MM.1S (cell line): ENCODE results near the gene CTU1.

Experiments
- DNase-seq: peaks from one replicate; pipeline ENCODE4 v3.0.0-alpha.2; 2015
- H2AFZ ChIP-seq: fragments of 300-600 bp; sonication (generic); 2 replicates; pipeline ENCODE4 v1.6.0; 2016; ENCODE audit warnings: antibody characterized with exemption, low read length
- H3F3A ChIP-seq: fragments of 300-600 bp; sonication (generic); 2 replicates; pipeline ENCODE4 v1.6.1; 2016; ENCODE audit warnings: mild to moderate bottlenecking, antibody characterized with exemption, low read length, moderate library complexity, mixed read lengths; ENCODE audit not compliant: insufficient read depth
- H3K27ac ChIP-seq: fragments of 300-600 bp; sonication (generic); 2 replicates; pipeline ENCODE4 v1.5.1; 2016; ENCODE audit warnings: mild to moderate bottlenecking, low read length
- H3K27me3 ChIP-seq: fragments of 300-600 bp; sonication (generic); replicated peaks from 2 replicates; pipeline ENCODE4 v1.6.0; 2016; ENCODE audit warnings: low read length; ENCODE audit not compliant: insufficient read depth
- H3K36me3 ChIP-seq: fragments of 300-600 bp; sonication (generic); replicated peaks from 2 replicates; pipeline ENCODE4 v1.6.1; 2016; ENCODE audit warnings: mild to moderate bottlenecking, low read length, mixed read lengths; ENCODE audit not compliant: insufficient read depth
- H3K4me1 ChIP-seq: fragments of 300-600 bp; sonication (generic); 2 replicates; pipeline ENCODE4 v1.6.1; 2016; ENCODE audit warnings: low read length, mixed read lengths
- H3K4me2 ChIP-seq: fragments of 300-600 bp; sonication (generic); 2 replicates; pipeline ENCODE4 v1.6.0; 2016; ENCODE audit warnings: low read depth, low read length
- H3K4me3 ChIP-seq: fragments of 300-600 bp; sonication (generic); 2 replicates; pipeline ENCODE4 v1.5.1; 2016; ENCODE audit warnings: low read length, mixed read lengths
- H3K79me2 ChIP-seq: fragments of 300-600 bp; sonication (generic); 2 replicates; pipeline ENCODE4 v1.6.1; 2016; ENCODE audit warnings: mixed run types, low read length, mixed read lengths
- H3K9ac ChIP-seq: fragments of 300-600 bp; sonication (generic); 2 replicates; pipeline ENCODE4 v1.6.1; 2016; ENCODE audit warnings: low read length, mixed read lengths
- H3K9me2 ChIP-seq: fragments of 300-600 bp; sonication (generic); replicated peaks from 2 replicates; pipeline ENCODE4 v1.6.1; 2016; ENCODE audit warnings: mild to moderate bottlenecking, low read length, mixed read lengths; ENCODE audit not compliant: insufficient read depth
- H3K9me3 ChIP-seq: fragments of 300-600 bp; sonication (generic); replicated peaks from 2 replicates; pipeline ENCODE4 v1.6.1; 2016; ENCODE audit warnings: mild to moderate bottlenecking, low read length, mixed read lengths; ENCODE audit not compliant: insufficient read depth
- H4K20me1 ChIP-seq: fragments of 300-600 bp; sonication (generic); 2 replicates; pipeline ENCODE4 v1.6.1; 2016; ENCODE audit warnings: mild to moderate bottlenecking, low read length, moderate library complexity, mixed read lengths; ENCODE audit not compliant: insufficient read depth
- EZH2 ChIP-seq: fragments of 300-600 bp; sonication (generic); optimal IDR thresholded peaks from 2 replicates; pipeline ENCODE3; 2017; ENCODE audit warnings: low read depth, mild to moderate bottlenecking, antibody characterized with exemption, low read length, mixed read lengths
- EZH2phosphoT487 ChIP-seq: fragments of 300-600 bp; sonication (generic); IDR thresholded peaks from 2 replicates; pipeline ENCODE4 v1.6.1; 2018; ENCODE audit warnings: antibody characterized with exemption, low read length
- TF ChIP-seq, protein P1 (sequence below): fragments of 300-600 bp; sonication (generic); IDR thresholded peaks from 2 replicates; pipeline ENCODE4 v1.5.1; 2016; ENCODE audit warnings: antibody characterized with exemption, low read length, mixed read lengths

The CTU1 gene

DNA sequence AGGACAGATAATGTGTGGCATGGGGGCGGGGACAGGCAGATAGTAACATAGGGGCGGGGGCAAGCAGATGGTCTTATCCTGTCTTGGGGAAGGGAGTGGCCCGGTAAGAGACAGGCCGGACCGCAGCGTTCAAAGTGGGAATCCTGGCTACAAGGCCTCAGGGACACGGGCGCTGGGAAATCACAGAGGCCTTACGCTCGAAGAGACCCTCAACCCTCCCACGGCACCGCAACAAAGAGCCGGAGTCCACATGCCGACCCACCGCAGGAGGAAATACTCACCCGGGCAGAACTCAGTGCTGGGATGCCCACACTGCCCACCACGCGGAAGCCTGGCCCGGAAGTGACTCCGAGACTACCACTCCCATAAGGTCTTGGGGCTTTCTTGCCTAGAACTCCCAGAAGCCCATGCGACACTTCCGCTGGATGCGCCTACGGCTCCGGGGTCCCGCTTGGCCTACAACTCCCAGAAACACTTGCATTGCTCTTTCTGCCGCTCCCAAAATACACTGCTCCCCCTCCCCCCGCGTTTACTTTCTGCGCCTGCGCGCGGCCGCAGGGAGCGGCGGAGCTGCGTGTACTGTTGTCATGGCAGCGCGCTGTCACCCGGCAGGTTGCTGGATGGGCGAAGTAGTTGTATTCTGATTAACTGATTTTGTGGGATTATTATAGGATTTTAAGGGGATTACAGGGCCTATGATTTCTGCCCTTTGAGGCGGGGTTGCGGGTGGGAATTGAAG is at the start of gene CTU1:
Gene CTU1, minus strand, starts transcription at position 344 of the 739 bp plus-strand sequence. CDS start 3,840 bp downstream, outside the sequence.
- Histone ChIP-seq H3K79me2 (peaks cover 34% of the 10 kb centered on the region), H3K36me3 (no peaks in the 10 kb centered on the region), H3K27ac (peak within 1 kb of the TSS; percentile 3; the same call in 1 of the 2 replicates), H3K9ac (peak within 1 kb of the TSS; percentile 79), H4K20me1 (no peaks in the 10 kb centered on the region), H3F3A (no peaks in the 10 kb centered on the region), H3K4me2 (peak within 1 kb of the TSS; percentile 79), H3K9me3 (no peaks in the 10 kb centered on the region), H3K9me2 (no peaks in the 10 kb centered on the region), H2AFZ (peak within 1 kb of the TSS; percentile 95), H3K27me3 (peaks cover 16% of the 10 kb centered on the region; the same call in 1 of the 2 replicates), H3K4me1 (peaks cover 3% of the 10 kb centered on the region; the same call in 1 of the 2 replicates), H3K4me3 (peak within 1 kb of the TSS; percentile 78)
- DNase-seq, result peak; percentile 99
- no peak for TF ChIP-seq EZH2phosphoT487

DNA sequence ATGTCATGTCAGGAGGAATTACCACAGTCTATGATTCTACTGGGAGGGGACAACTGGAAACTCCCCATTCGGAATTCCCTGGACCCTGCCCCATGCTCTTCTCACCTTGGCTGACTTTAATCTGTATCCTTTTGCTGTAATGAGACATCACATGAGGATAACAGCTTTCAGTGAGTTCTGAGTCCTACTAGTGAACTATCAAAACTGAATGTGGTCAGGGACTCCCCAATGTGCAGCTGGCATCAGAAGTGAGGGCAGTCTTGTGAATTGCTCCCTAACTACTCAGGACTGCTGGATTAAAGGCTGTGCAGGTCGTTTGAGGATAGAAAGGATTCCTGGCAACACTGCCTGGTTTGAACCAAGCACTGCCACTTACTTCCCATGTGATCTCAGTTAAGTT is 49.1 kb upstream of the CTU1 start:
- no peak overlapping the region for H3K9ac ChIP-seq
- H3K4me2 ChIP-seq, result no peak overlapping the region

DNA sequence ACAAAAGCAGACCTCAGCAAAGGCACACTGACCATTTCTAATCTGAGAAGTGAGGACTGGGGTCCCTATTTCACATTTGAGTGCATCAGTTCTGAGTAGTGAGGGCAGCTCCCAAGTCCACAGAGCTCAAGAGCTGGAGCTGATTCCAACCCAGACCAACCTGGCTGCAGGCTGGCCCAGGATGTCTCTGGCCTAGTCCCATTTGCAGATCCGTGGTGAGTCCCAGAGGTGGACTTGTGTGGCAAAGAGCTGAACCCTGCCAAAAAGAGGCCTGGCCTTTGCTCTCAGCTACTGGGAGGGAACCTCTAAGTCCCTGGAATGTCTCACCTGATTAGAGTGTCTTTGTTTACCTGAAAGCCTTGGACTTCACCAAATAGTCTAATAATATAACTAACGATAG is 48.5 kb upstream of the CTU1 start:
- H3K9me3 ChIP-seq, result no peaks in the 10 kb centered on the region
- no peaks in the 10 kb centered on the region for H3K9me2 ChIP-seq
- no peaks in the 10 kb centered on the region for H3F3A ChIP-seq
- no peak for DNase-seq
- H4K20me1 ChIP-seq, result no peaks in the 10 kb centered on the region
- H2AFZ ChIP-seq, result no peak overlapping the region
- no peak for TF ChIP-seq EZH2
- TF ChIP-seq, protein P1, sequence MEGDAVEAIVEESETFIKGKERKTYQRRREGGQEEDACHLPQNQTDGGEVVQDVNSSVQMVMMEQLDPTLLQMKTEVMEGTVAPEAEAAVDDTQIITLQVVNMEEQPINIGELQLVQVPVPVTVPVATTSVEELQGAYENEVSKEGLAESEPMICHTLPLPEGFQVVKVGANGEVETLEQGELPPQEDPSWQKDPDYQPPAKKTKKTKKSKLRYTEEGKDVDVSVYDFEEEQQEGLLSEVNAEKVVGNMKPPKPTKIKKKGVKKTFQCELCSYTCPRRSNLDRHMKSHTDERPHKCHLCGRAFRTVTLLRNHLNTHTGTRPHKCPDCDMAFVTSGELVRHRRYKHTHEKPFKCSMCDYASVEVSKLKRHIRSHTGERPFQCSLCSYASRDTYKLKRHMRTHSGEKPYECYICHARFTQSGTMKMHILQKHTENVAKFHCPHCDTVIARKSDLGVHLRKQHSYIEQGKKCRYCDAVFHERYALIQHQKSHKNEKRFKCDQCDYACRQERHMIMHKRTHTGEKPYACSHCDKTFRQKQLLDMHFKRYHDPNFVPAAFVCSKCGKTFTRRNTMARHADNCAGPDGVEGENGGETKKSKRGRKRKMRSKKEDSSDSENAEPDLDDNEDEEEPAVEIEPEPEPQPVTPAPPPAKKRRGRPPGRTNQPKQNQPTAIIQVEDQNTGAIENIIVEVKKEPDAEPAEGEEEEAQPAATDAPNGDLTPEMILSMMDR, result no peak
- no peak for TF ChIP-seq EZH2phosphoT487
- no peak overlapping the region for H3K9ac ChIP-seq
- H3K4me1 ChIP-seq, result no peaks in the 10 kb centered on the region
- no peaks in the 10 kb centered on the region for H3K79me2 ChIP-seq
- peaks cover 9% of the 10 kb centered on the region for H3K27me3 ChIP-seq
- no peak overlapping the region for H3K27ac ChIP-seq
- no peaks in the 10 kb centered on the region for H3K36me3 ChIP-seq
- no peak overlapping the region for H3K4me2 ChIP-seq
- H3K4me3 ChIP-seq, result no peak overlapping the region

More for the DNA sequence above, 49.1 kb upstream of the CTU1 start:
- DNase-seq, result no peak
- Histone ChIP-seq H3K27me3 (peaks cover 6% of the 10 kb centered on the region), H3K4me1 (no peaks in the 10 kb centered on the region), H3K9me2 (no peaks in the 10 kb centered on the region), H3K79me2 (no peaks in the 10 kb centered on the region), H2AFZ (no peak overlapping the region), H3K27ac (no peak overlapping the region), H3K9me3 (no peaks in the 10 kb centered on the region), H3K4me3 (no peak overlapping the region), H3K36me3 (no peaks in the 10 kb centered on the region), H3F3A (no peaks in the 10 kb centered on the region), H4K20me1 (no peaks in the 10 kb centered on the region)
- TF ChIP-seq, protein P1, result no peak
- no peak for TF ChIP-seq EZH2phosphoT487
- TF ChIP-seq EZH2, result no peak

DNA sequence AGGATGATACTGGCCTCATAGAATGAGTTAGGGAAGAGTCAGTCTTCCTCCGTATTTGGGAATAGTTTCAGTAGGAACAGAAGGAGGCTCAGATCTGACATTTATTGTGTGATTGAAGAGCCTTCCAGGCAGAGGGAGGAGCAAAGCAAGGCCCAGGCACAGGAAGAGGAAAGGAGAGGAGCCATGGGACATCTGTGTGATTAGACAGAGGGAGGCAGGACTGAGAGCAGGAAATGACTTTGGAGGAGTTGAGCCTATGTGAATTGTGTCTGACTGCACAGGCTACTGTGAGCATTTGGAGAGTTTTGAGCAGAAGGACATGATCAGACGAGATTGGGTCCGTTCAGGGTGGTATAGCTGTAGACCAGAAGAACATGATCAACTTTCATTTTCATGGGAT is 42.4 kb upstream of the CTU1 start:
- no peaks in the 10 kb centered on the region for H3K79me2 ChIP-seq
- H3K9ac ChIP-seq, result no peak overlapping the region
- H3K27ac ChIP-seq, result no peak overlapping the region
- H4K20me1 ChIP-seq, result no peaks in the 10 kb centered on the region
- H2AFZ ChIP-seq, result no peak overlapping the region
- DNase-seq, result no peak
- H3K27me3 ChIP-seq, result peaks cover 9% of the 10 kb centered on the region
- no peak for TF ChIP-seq EZH2phosphoT487
- TF ChIP-seq, protein P1, result no peak
- no peaks in the 10 kb centered on the region for H3K9me2 ChIP-seq
- no peaks in the 10 kb centered on the region for H3K9me3 ChIP-seq
- H3K36me3 ChIP-seq, result no peaks in the 10 kb centered on the region
- no peak overlapping the region for H3K4me2 ChIP-seq
- H3F3A ChIP-seq, result no peaks in the 10 kb centered on the region
- H3K4me1 ChIP-seq, result no peaks in the 10 kb centered on the region
- no peak overlapping the region for H3K4me3 ChIP-seq
